Measurements from ENCODE around the gene CACNA1D.

The CACNA1D gene

DNA sequence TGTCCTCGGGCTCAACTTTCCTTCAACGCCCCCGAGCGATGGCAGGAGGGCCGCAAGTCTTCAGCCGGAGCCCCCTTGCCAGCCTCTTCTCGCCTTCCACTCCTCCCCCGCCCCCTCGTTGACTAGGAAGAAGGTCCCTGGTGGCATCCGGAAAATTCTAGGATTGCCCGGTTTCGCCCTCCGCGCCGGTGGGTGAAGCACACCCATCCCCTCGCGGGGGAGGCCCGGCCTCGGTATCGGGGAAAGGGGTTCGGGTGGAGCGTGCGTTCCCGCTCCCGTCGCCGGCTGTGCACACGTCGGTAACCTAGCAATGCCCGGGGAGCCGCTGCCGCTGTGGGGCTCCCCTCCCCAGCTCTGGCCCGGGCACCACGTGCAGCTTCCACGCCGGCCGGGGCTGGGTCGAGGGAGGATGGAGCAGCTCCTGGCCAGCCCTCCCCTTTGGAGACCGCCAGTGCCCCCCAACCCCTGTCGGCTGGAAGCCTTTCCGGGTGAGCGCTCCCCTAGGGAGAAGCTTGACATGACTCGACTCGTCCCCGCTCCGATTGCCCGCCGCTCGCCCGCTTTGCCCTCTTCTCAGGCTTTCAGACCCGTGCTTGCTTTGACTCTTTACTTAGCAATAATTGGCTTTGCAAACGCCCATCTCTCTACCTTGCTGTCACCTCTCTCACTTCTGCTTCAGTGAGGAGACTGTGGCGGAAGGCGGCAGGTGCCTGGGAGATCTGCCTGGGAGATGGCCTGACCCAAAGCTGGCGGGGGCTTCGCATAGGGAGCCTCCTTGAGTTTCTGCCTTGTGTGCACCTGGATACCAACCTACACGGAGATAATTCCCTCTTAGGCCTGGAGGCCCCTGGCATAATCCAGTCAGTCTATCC, 1.3 kb downstream of the CACNA1D start:
- FAIRE-seq = no peak

DNA sequence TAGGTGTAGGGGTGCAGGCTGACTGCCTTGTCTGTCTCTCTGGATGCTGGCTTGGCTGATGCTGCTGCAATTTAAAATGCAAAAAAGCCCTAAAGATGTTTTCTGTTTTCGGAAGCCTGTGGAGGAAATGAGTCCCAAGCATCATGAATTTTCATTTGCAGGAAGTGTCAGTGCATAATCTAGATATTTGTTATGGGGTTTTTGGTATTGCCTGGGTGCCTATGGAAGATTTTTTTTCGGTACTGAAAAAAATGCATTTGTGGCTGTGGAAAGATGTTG, 1.9 kb downstream of the CACNA1D start:
- no peak for FAIRE-seq

DNA sequence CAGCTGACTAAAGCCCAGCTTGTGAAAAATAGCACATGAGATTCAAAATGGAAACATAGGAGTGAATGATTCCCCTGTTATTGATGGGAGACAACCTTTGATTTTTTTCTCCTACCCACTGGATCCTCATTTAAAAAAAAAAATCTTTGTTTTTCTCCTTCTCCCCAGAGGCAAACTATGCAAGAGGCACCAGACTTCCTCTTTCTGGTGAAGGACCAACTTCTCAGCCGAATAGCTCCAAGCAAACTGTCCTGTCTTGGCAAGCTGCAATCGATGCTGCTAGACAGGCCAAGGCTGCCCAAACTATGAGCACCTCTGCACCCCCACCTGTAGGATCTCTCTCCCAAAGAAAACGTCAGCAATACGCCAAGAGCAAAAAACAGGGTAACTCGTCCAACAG, 2.6 kb downstream of the CACNA1D start:
- no peak for FAIRE-seq

DNA sequence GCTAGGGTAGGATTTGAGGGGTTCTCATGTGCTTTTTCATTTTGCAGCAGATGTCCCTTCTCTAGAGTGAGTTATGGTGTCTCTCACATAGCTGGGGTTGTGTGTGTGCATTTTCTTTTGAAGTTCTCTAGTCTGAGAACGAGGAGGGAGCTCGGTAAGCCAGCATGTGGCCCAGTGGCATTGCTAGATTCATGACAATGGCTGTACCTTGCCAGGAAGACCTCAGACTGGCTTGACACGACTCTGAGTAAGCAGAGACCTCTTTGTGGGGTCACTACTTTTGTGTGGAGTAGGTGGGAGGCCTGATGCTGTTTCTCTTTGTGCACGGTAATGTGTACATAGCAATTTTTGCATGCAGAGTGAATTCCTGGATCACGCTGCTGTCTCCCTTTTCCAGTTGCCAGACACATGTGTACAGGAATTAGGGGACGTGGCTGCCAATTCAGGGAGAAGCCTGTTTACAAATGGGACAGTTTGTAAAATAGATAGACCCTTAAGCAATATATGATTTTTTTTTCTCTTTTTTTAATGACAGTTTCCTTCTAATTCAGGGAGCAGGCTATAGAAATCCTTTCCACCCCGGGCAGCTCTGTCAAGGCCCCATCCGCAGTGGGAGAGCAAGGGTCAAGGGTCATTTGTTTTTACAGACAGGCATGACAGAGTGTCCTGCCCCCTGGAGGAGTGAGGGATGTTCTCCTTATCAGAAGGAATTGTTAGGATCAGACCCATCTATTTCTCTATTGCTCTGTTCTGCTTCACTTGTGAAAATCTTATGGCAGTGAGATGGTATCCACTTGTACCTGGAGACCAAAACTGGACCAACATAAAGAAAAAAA, 4.6 kb downstream of the CACNA1D start:
- FAIRE-seq = no peak

DNA sequence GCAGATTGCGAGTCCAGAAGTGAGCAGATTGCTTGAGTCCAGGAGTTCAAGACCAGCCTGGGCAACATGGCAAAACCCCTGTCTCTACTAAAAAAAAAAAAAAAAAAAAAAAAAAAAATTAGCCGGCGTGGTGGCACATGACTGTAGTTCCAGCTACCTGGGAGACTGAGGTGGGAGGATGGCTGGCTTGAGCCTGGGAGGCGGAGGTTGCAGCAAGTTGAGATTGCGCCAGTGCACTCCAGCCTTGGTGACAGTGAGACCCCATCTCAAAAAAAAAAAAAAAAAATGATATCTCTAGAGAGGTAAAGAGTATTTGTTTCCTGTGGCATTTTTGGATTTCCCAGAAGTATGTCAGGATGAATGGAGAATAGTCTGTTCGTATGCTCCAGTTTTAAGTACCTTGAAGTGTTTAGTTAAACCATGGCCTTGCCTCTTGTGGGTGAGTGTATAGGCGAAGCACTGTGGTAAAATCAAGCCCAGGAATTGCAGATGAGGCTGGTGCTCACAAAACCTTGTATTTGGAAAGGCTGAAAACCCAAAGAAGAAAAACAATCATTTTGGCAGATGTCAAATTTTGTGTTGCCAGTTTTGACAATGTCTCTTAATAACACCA, 5.9 kb downstream of the CACNA1D start:
- FAIRE-seq = no peak

DNA sequence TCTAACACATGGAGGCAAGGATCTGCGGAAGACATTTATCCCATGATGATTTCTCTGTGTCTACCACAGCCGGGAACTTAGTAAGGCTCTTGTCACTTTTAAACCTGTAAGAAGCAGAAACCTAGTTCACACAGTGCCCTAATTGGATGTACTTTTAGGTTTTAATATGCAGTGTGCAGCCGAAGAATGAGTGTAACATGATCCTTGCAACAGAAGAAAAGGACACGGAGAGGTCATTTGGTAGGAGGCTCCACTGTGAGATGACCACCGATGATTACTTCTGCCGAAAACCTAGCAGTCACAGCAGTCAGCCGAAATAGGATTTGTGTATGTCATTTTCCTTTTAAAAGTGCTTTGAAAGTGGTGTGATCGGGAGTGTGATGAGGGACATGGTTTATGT, 6.8 kb downstream of the CACNA1D start:
- no peak for FAIRE-seq

DNA sequence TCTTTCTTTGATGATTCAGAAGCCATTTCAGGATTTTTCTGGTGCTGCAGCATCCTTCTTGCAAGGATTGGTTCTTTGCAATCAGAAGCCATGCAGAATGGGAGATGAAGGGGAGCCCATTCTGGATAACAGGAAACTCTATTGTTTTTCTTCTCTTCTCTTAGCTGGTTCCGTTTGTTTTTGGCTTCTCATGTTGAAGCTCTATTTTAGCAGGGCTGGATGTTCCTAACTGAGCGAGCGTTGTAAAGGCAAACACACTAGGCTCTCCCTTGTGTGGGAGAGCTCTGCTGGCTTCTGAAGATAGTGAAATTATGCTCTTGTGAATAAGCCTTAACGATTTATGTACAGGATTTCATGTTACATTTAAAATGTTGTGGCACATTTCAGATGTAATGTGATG, 8.3 kb downstream of the CACNA1D start:
- no peak for FAIRE-seq

DNA sequence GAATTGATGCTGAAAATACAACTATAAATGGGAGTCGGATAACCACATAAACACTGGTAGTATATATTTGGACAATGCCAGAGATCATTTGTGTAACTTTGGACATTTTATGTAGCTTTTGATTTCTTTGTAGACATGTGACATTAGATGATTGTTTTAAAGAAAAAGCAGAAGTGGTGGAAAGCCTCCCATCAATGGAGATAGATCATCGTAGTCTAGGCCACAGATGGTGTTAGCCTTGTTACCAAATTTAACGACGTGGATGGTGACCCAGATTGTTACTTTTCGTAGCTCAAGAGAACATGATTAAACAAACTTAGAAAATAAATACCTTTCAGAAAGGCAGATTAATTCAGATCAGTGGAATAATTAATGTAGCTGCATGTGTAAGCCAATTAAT, 8.8 kb downstream of the CACNA1D start:
- no peak for FAIRE-seq

DNA sequence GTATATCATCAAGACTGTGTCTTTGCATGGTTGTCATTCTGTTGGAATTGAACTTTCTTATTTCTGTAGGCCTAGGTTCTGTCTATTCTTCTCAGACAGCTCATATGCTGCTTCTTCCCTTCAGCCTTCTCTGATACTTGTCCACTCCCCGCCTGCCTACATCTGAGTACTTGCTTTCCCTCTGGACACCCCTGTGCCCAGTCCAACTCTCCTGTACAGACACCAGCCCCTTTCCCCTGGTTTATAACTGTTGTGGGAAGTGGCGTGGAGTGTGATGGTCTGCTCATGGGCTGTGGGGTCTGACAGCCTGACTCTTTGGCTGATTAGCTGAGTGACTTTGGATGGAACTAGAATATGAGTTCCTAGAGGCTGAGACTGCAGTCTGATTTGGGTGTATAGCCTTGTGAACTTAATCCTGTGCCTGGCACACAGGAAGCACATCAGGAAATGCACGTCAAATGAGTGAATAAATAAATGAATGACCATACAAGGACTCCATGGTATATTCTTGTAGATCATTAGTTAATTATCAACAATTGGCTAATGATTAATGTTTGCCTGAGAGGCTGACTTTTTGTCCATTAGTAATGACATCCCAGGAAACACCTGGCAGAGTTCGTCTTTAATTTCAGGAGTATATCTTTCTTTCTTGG, 11.8 kb downstream of the CACNA1D start:
- no peak for FAIRE-seq

DNA sequence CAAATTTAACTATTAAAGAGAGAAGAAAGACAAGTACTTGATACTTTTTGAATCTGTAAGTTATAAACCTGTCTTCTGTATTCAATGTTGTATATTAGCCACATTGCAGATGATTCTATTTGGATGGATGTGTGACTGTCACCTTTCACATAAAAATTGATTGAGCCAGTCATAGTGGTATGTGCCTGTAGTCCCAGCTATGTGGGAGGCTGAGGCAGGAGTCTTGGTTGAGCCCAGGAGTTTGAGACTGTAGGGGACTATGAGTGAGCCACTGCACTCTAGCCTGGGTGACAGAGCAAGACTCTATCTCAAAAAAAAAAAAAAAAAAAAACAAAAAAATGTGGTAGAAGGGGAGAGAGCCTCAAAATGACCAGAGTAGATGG, 12.3 kb downstream of the CACNA1D start:
- FAIRE-seq = no peak

DNA sequence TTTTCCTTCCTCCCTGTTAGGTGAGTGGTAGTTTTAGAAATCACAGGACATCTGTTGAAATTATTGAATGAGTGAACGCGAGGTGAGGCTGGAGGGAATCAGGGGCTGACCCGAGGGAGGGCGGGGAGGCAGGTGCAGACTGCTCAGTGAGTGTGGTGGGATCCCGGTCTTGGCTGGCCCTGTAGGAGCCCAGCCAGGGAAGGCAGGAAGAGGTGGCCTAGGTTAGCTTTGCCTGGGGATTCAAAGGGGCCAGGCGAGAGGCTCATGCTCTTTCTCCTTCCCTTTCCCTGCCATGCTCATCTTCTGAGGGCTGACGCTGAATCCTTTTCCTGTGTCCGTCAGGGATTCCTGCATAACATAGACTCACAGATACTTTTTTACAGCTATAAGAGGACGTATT, 15.1 kb downstream of the CACNA1D start:
- FAIRE-seq = no peak

DNA sequence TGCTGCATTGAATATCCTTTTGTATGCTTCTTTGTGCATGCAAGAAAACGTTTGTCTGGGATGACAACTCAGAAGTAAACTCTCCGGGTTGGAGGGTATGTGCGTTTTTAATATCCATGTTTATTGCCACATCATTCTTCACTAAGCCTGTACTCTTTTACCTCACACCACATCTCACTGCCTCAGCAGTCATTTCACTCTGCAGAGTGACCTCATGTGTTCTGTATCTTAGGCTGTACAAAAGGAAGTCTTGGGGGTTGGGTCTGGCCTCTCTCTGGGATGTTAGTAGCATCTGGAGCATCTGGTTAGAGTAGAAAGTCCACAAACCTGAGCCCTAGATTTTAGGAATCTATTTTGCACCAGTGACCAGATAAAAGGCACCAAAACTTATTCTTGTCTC, 16.1 kb downstream of the CACNA1D start:
- FAIRE-seq = no peak

DNA sequence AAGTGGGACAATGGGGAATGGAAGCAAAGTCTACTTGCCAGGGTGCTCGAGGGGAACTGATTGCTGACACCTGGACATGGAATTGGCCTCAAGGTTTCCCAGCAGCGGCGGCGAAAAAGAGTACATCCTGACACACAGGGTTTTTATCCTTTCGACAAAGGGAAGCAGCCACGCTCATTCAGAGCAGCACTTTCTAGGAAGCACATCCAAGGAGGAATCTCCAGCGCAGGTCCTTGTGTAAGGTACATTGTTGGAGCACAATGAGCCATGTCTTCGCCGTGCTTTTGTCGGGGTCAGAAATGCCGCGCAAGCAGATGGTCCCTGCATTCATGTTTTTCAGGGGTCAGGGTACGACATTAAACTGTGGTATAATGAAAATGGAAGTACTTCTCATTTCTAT, 16.8 kb downstream of the CACNA1D start:
- no peak for FAIRE-seq

DNA sequence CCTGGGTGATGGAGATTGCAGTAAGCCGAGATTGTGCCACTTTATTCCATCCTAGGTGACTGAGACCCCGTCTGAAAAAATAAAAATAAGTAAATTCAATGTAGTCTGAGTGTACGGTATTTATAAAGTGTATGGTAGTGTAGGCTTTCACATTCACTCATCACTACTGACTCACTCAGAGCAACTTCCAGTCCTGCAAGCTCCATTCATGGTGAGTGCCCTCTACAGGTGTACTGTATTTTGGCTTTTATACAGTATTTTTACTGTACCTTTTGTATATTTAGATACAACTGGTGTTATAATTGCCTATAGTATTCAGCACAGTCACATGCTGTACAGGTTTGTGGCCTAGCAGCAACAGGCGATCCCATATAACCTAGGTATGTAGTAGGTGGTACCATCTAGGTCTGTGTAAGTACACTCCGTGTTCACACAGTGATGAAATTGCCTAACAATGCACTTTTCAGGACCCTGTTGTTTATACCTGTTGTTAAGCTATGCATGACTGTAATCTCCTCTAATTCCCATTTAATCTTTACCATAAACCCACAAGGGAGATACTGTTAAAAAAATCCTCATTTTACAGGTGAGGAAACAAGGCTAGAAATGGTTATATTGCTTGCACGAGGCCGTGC, 19.3 kb downstream of the CACNA1D start:
- no peak for FAIRE-seq

DNA sequence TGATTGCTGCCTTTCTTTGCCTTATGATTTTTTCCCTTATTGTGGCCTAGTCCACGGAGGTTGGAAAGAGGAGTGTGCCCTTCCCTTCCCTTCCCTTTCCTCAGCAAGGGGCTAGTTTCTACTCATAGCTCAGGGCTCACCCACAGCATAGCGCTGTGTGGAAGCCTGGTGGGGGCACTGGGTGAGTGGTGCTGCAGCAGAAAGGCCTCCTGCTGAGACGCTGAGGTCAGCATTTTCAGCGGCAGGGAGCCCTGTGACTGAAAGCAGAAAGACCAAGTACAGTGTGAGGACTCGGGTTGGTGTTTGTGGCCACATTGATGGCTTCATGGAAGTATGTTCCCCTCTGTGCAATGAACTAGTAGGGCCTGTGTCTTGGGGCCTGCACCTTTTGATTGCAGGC, 21.9 kb downstream of the CACNA1D start:
- no peak for FAIRE-seq

DNA sequence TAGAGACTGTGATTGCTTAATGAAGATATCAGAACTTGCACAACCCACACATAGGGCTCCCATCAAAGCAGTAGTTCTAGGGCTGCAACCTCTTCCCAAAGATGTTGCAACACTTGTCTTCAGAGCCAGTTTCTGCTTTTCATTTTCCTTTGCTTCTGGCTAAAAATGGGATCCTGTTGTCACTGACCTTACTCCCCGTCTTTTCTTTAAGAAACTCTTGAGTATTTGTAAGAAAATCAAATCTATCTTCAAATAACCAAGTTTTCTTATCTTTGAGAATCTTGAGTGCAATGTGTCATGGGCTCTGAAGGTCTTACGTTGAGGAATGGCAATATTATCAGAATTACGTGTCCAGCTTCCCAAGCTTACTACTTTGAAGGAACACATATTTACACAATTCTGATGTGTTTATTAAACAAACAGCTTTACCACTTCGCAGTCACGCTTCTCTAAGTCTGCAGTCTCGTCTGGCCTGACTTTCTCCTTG, 24.1 kb downstream of the CACNA1D start:
- FAIRE-seq = no peak

DNA sequence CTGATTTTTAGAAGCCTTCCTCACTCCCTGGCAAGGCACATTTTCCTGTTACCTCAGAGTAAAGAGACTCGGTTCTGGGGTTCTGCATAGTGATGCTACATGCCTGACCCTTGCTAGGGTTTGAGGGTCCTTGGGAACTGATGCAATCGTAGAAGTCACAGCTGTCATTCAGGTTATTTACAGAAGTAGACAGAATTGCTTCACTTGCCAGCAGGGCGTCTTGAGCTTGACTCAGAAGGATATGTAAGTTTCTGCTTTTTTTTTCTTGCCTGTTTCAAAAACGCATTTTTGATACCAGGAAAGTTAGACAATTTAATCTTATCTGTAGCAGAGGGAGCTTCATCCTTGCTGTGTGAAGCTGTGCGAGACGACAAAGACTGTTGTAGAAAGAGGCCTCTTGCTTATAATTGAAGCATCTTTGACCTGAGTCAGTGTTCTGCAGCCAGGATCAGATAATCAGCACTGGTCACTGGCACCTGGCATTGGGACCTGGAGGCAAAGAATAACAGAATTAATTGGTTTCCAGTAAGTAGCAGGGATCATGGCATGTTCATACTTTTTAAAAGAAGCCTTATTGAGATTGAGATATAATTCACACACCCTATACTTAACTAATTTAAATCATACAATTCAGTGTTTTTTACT, 24.8 kb downstream of the CACNA1D start:
- FAIRE-seq = no peak

DNA sequence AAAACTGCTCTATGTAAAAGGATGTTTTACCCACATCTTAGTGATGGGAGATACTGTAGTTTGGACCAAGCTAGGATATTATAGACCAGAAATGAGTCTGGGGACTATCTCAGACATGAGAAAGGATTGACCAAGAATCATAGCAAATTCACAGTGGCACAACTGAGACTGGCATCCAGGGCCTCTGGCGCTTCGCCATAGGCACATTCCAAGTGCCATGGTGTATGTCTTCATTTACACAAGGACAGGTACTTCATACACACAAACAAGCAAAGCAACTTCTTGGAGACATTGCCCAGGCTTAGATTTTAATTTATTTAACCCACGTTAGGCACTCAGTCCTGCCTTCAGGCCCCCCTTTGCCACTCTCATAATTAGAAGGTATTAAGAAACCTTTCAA, 28.9 kb downstream of the CACNA1D start:
- FAIRE-seq = no peak

DNA sequence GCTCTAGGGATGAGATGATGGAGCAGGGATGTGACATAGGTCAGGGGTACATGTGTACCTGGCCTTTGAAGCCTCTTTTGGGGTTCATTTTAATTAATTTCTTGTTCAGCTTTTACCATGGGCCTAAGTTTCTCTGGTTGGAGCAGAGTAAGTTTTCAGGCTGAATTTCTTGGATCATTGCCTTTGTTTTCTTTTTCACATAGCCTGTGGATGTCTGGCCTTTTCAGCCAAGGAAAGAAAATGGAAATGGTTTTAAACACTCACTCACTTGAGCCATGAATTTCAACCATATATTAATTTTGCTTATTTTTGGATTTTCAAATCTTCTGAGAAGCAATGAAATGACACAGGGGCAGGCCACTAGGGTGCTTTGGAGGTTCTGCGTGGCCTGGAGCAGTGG, 30.2 kb downstream of the CACNA1D start:
- FAIRE-seq = no peak

DNA sequence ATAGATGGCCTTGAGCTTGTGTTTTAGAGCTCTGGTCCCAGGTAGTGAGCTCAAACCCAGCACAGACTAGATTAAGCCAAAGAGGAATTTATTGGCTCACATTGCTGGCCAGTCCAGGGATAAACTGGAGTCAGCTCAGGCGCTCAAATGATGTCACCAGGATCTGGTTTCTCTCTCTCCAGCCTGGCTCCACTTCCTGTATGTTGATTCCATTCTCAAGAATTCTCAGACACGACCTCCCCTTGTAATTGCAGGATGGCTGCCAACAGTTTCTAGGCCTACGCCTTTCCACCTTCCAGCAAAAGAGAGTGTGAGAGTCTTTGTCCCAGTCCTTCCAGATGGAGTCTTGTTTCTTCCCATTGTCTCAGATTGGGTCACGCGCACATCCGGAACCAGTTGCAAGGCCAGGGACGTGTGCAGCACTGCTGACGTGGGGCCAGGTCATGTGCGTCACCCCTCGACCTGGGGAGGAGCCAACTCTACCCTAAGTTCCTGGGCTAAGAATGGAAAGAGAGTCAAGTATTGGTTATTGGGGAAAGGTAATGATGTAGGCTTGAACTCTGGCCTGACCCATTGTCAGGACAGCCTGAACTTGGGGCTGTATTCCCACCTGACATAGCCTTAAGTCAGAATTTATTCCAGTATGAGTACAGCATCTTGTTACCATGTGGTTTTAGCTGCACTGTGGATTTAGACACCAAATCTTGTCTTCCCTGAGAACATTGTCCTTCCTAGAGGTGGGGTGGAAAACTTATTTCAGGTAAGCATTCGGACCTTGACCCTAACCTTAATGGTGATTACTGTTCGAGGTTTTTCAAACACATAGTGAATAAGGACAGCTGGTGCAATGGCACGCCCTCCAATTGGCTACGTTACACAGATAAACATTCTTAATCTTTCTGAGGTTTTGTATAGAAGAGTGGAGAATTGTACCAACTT, 31.6 kb downstream of the CACNA1D start:
- FAIRE-seq = no peak

DNA sequence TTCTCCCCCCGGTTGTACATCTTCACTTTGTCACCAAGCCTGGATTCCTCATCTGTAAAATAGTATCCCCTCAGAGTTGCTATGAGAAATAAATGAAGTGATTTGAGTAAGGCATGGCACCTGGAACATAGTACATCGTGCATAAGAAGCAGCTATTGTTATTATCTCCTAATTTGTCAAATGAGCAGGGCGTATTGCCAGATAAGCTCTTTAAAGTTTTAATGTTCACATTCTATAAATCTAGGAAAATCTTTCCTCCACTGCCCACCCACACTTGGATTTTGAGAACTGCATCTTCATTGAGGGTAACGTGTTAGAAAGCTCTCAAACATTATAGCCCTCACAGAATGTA, 32.3 kb downstream of the CACNA1D start:
- FAIRE-seq = no peak
